Esophagus squamous epithelium (tissue), 5 donors: ENCODE data around the gene TOB1. TPM values are rescaled to one million over a fixed set of nuclear protein-coding genes. Genes with fewer than 3 reads are reported as not detected.

Experiments used
- DNase-seq: peaks from one replicate; lab custom pipeline; 2025; lab: John Stamatoyannopoulos, UW
- H3K27ac ChIP-seq, 4 donors: fragments of 200-600 bp; sonication (generic); one replicate each; pipeline ENCODE4 v1.5.1; 2016 to 2019; ENCODE audit warnings: mild to moderate bottlenecking in 1 of 4
- H3K27me3 ChIP-seq, 4 donors: fragments of 200-600 bp; sonication (generic); 1 replicate in 3 of 4; 2 replicates in 1 of 4; pipeline versions ENCODE4 v1.5.1 to v1.6.0; 2017 to 2021; ENCODE audit warnings: antibody characterized with exemption in 1 of 4
- H3K36me3 ChIP-seq, 3 donors: fragments of 200-600 bp; sonication (generic); one replicate each; pipeline ENCODE4 v1.5.1; 2016 to 2019
- H3K4me1 ChIP-seq, 3 donors: fragments of 200-600 bp; sonication (generic); one replicate each; pipeline ENCODE4 v1.5.1; 2017 to 2019
- H3K4me3 ChIP-seq, 4 donors: fragments of 200-600 bp; sonication (generic); 1 replicate in 3 of 4; 2 replicates in 1 of 4; pipeline ENCODE4 v1.5.1; 2016 to 2019; ENCODE audit warnings: mild to moderate bottlenecking in 2 of 4, moderate library complexity in 1 of 4
- H3K9me3 ChIP-seq, 3 donors: fragments of 200-600 bp; sonication (generic); one replicate each; pipeline ENCODE4 v1.5.1; 2016 to 2019
- POLR2A ChIP-seq, 4 donors: fragments of 450-650 bp; IDR thresholded peaks; one replicate each; pipeline ENCODE4 v1.6.1; 2017; ENCODE audit warnings: antibody characterized with exemption in 4 of 4, mild to moderate bottlenecking in 4 of 4, moderate library complexity in 3 of 4
- WGBS, 2 donors: methylation state at CpG; one replicate each; pipeline ENCODE4 v1.1.5; 2018; 5-methylcytosine and 5-hydroxymethylcytosine counted together
- intact Hi-C: fragments of 100-400 bp; cut with DNase I; formaldehyde crosslinking; loops from one replicate; pipeline ENCODE4 v1.15.0; 2022
- total RNA-seq, 4 donors: library from RNA; depleted of rRNA; stranded (reverse); fragments of >200 nt; gene quantifications; one replicate each; pipeline ENCODE4 v1.1.0, GENCODE V29; 2016
- TF ChIP-seq, protein P1 (sequence below), 6 experiments: fragments of 450-650 bp in 4 of 6; fragments of 200-600 bp in 2 of 6; sonication (generic) in 2 of 6; IDR thresholded peaks; one replicate each; pipeline ENCODE4 v1.5.1; 2016 to 2019; ENCODE audit warnings: antibody characterized with exemption in 6 of 6, mild to moderate bottlenecking in 4 of 6, moderate library complexity in 4 of 6
- donor health status: DM: yes; HTN: yes; CAD: no.

TOB1 gene
- total RNA-seq, 4 donors from 2014 or later = 21.5 to 35.9 (median 31.1) TPM

DNA sequence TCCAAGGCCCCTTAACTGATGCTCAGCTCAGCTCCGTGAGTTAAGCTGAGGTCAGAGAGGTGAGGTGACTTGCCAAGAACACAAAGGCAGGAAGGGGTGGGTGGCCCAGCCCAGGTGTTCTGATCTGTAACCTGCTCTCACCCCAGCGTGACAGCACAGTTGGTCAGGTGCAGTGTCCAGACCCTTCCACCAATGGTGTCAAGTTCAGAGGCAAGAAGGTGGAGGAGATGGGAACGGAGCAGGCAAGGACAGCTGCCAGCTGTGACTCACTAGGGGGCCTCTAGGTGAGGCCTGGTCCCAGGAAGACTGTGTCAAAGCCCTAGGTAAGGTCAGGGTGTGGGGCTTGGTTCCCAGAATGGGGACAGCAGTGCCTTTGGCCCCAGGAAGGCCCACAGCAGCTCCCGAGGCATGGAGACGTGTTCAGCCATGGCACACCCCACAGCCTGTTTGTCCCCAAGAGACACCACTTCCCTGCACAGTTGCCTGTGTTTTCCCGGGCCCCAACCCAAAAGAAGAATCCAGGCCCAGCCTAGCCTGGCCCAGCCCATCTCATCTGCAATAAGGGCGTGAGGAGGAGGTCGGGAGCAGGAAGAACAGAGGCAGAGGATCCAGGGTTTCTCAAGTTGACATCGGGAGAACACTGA is 23.5 kb downstream of the TOB1 start:
- no peak overlapping the region for H3K27ac ChIP-seq
- no peak for DNase-seq
- no peak overlapping the region for H3K4me3 ChIP-seq
- 0 to 64% methylated on average over 1 to 5 of the region's 9 CpGs for WGBS, 2 donors
- no peaks in the 10 kb centered on the region for H3K9me3 ChIP-seq
- H3K4me1 ChIP-seq = peaks cover 0 to 22% (median 0%) of the 10 kb centered on the region in 3 donors
- TF ChIP-seq, protein P1, sequence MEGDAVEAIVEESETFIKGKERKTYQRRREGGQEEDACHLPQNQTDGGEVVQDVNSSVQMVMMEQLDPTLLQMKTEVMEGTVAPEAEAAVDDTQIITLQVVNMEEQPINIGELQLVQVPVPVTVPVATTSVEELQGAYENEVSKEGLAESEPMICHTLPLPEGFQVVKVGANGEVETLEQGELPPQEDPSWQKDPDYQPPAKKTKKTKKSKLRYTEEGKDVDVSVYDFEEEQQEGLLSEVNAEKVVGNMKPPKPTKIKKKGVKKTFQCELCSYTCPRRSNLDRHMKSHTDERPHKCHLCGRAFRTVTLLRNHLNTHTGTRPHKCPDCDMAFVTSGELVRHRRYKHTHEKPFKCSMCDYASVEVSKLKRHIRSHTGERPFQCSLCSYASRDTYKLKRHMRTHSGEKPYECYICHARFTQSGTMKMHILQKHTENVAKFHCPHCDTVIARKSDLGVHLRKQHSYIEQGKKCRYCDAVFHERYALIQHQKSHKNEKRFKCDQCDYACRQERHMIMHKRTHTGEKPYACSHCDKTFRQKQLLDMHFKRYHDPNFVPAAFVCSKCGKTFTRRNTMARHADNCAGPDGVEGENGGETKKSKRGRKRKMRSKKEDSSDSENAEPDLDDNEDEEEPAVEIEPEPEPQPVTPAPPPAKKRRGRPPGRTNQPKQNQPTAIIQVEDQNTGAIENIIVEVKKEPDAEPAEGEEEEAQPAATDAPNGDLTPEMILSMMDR (IDR thresholded peaks at IDR 0.05) = no peak
- no peak for TF ChIP-seq POLR2A (IDR thresholded peaks at IDR 0.05)
- H3K27me3 ChIP-seq = no peaks in the 10 kb centered on the region
- intact Hi-C loops = loop anchor here (2.0 to 10.0 kb wide), 2 partner anchors 58 to 298 kb away; partner anchors contain the start of gene SPATA20
- no peaks in the 10 kb centered on the region for H3K36me3 ChIP-seq

DNA sequence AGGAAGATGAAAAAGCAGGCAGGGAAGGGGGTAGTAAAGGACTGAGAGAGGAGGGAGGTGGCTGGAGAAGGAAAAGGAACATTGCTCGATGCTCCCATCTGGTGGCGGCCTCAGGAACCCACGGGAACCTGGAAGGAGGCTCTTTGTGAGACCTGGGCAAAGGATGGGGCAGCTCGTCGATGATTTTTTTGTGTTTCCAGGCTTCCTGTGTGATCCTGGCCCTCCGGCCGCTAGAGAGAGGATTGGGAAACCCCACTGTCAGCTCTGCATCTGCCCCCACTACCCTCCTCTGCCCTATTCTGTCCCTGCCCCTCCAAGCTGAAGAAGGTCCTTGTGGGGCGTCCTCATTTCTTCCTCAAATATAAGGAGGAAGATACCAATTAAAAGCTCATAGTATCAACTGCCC is 24.2 kb downstream of the TOB1 start:
- Histone ChIP-seq H3K4me1 (peaks cover 0 to 22% (median 0%) of the 10 kb centered on the region in 3 donors), H3K4me3 (no peak overlapping the region), H3K27ac (no peak overlapping the region), H3K9me3 (no peaks in the 10 kb centered on the region), H3K36me3 (no peaks in the 10 kb centered on the region), H3K27me3 (no peaks in the 10 kb centered on the region)
- intact Hi-C loops = loop anchor here (2.0 to 10.0 kb wide), 2 partner anchors 57 to 297 kb away; partner anchors contain the start of gene SPATA20
- TF ChIP-seq POLR2A (IDR thresholded peaks at IDR 0.05) = no peak
- TF ChIP-seq, protein P1 (IDR thresholded peaks at IDR 0.05) = peak; percentile 64 to 89 (median 81)
- 1 to 14% methylated on average over 7 to 8 of the region's 8 CpGs for WGBS, 2 donors
- DNase-seq = no peak

DNA sequence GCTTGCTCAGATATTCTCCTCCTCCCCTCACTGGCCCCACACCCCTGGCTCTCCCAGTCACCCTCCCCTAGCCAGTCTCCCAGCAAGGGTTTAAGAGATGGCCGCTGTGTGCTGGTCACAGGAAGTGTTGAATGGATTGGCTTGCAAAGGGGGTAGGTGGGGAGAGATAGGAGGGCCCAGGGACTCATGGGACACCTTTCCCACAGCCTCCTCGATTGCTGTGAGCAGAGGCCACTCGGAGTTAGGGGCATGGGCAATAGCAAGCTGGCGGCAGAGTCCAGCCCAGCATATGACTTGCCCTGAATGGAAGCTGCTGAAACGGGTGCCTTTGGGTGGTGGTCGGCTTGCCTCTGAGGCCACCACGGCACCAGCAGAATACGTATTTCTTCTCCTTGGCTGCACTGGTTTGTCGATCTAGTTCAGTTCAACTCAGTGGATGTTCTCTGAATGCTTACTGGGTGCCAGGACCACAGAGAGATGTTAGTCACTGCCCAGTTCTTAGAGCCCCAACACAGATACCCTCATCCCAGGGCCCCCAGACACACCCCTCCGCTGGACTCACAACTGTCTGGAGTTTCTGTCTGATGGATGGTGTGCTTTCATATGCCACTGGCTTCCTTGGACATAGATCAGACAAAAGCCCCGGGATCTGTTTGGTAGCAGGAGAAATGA is 24.7 kb downstream of the TOB1 start:
- H3K4me1 ChIP-seq = peaks cover 0 to 22% (median 0%) of the 10 kb centered on the region in 3 donors
- no peak for TF ChIP-seq POLR2A (IDR thresholded peaks at IDR 0.05)
- TF ChIP-seq, protein P1 (IDR thresholded peaks at IDR 0.05) = no peak
- no peaks in the 10 kb centered on the region for H3K36me3 ChIP-seq
- DNase-seq = no peak
- intact Hi-C loops = loop anchor here (10.0 kb wide), 1 partner anchor 297 kb away; the partner anchor contains the start of gene SPATA20
- no peaks in the 10 kb centered on the region for H3K27me3 ChIP-seq
- no peaks in the 10 kb centered on the region for H3K9me3 ChIP-seq
- no peak overlapping the region for H3K4me3 ChIP-seq
- 72 to 76% methylated on average over 8 to 11 of the region's 11 CpGs for WGBS, 2 donors
- H3K27ac ChIP-seq = no peak overlapping the region

DNA sequence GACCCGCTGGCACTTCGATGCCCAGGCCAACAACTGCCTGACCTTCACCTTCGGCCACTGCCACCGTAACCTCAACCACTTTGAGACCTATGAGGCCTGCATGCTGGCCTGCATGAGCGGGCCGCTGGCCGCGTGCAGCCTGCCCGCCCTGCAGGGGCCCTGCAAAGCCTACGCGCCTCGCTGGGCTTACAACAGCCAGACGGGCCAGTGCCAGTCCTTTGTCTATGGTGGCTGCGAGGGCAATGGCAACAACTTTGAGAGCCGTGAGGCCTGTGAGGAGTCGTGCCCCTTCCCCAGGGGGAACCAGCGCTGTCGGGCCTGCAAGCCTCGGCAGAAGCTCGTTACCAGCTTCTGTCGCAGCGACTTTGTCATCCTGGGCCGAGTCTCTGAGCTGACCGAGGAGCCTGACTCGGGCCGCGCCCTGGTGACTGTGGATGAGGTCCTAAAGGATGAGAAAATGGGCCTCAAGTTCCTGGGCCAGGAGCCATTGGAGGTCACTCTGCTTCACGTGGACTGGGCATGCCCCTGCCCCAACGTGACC is 25.8 kb downstream of the TOB1 start:
- Histone ChIP-seq H3K27me3 (peaks cover 0 to 8% (median 0%) of the 10 kb centered on the region in 4 donors), H3K4me3 (no peak overlapping the region), H3K4me1 (peaks cover 0 to 23% (median 0%) of the 10 kb centered on the region in 3 donors), H3K9me3 (no peaks in the 10 kb centered on the region), H3K27ac (no peak overlapping the region), H3K36me3 (no peaks in the 10 kb centered on the region)
- no peak for DNase-seq
- intact Hi-C loops = loop anchor here (10.0 kb wide), 1 partner anchor 296 kb away; the partner anchor contains the start of gene SPATA20
- TF ChIP-seq POLR2A (IDR thresholded peaks at IDR 0.05) = no peak
- TF ChIP-seq, protein P1 (IDR thresholded peaks at IDR 0.05) = no peak
- WGBS, 2 donors = 80 to 100% methylated on average over 1 to 3 of the region's 29 CpGs
